Left hindlimb (tissue), 1 donor: ENCODE data around the gene MYCBPAP.
"Not testable (repeated sequence)": the region's sequence is repeated elsewhere in the genome, so short reads cannot be mapped to it uniquely, and the experiment has no call there.

ENCODE experiments used
- DNase-seq: peaks from one replicate; pipeline ENCODE4 v3.0.0-alpha.2; 2018

The MYCBPAP gene

DNA sequence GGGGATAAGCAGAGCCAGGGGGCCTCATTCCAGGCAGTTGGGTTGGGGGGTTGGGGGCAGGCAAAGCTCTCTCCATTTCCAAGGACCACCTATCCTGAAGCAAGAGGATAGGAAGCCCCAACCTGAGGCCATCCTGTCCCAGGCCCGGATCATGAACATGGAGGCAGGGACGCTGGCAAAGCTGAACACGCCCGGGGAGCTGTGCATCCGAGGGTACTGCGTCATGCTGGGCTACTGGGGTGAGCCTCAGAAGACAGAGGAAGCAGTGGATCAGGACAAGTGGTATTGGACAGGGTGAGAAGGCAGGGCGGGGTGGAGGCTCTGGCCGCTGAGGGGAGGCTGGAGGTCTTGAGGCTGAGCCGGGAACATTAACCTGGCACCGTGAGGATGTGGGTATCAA, 36.0 kb upstream of the MYCBPAP start:
- DNase-seq, result no peak

DNA sequence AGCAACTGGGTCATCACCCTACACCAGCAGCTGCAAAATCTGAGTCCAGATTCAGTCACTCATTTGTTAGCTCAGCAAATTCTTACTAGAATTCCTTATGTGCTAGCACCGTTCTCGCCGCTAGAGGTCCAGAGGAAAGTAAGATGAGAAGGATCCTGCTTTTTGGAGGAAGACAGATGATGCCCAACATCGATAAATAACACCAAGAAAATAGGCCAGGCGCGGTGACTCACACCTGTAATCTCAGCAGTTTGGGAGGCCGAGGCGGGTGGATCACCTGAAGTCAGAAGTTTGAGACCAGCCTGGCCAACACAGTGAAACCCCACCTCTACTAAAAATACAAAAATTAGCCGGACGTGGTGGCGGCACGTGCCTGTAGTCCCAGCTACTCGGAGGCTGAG, 35.5 kb upstream of the MYCBPAP start:
- not testable (repeated sequence) for DNase-seq

DNA sequence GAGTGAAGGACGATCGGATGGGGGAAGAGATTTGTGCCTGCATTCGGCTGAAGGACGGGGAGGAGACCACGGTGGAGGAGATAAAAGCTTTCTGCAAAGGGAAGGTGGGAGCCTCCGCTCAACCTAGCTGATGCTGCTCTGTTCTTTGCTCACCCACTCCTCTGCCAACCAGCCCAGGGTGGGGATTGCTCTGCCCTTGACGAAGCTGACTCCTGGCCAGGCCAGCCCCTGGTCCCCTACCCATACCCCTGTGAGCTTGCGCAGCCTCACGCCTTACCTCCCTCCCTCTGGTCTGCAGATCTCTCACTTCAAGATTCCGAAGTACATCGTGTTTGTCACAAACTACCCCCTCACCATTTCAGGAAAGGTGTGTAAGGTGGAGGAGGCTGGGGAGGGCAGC, 34.3 kb upstream of the MYCBPAP start:
- DNase-seq, result no peak

DNA sequence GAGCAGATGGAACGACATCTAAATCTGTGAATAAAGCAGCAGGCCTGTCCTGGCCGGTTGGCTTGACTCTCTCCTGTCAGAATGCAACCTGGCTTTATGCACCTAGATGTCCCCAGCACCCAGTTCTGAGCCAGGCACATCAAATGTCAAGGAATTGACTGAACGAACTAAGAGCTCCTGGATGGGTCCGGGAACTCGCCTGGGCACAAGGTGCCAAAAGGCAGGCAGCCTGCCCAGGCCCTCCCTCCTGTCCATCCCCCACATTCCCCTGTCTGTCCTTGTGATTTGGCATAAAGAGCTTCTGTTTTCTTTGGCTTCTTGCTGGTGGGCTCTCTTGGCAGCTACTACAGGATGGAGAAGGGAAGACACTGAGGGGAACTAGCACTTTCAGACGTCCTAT, 33.7 kb upstream of the MYCBPAP start:
- DNase-seq, result no peak

DNA sequence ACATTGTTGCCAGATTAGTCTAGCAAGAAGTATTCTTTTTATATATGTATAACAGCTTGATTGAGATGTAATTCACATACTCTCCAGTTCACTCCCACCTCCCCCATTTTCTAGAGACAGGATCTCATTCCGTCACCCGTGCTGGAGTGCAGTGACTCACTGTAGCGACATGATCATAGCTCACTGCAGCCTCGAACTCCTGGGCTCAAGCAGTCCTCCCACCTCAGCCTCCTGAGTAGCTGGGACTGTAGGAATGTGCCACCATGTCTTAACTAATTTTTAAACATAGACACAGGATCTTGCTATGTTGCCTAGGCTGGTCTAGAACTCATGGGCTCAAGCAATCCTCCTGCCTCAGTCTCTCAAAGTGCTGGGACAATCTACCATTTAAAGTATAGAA, 32.9 kb upstream of the MYCBPAP start:
- no peak for DNase-seq

DNA sequence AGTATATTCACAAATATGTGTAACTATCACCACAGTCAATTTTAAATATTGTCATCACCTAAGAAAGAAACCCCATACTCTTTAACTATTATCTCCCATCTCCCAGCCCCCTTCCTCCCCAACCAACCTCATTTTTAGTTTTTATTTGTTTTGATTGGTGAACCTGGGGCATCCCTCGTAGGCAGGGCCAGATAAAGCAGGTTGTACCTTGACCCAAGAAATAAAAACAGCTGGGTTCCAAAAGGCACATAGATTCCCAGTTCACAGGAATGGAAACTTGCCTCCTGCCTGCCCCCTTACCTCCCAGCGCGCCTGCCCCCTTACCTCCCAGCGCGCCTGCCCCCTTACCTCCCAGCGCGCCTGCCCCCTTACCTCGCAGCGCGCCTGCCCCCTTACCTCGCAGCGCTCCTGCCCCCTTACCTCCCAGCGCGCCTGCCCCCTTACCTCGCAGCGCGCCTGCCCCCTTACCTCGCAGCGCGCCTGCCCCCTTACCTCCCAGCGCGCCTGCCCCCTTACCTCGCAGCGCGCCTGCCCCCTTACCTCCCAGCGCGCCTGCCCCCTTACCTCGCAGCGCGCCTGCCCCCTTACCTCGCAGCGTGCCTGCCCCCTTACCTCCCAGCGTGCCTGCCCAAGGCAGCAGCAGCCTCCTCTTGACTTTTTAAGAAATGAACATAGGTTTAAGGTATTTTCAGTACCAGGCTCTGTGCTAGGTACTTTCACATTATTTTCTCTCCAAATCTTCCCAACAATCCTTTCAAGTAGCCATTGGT, 32.3 kb upstream of the MYCBPAP start:
- not testable (repeated sequence) for DNase-seq

DNA sequence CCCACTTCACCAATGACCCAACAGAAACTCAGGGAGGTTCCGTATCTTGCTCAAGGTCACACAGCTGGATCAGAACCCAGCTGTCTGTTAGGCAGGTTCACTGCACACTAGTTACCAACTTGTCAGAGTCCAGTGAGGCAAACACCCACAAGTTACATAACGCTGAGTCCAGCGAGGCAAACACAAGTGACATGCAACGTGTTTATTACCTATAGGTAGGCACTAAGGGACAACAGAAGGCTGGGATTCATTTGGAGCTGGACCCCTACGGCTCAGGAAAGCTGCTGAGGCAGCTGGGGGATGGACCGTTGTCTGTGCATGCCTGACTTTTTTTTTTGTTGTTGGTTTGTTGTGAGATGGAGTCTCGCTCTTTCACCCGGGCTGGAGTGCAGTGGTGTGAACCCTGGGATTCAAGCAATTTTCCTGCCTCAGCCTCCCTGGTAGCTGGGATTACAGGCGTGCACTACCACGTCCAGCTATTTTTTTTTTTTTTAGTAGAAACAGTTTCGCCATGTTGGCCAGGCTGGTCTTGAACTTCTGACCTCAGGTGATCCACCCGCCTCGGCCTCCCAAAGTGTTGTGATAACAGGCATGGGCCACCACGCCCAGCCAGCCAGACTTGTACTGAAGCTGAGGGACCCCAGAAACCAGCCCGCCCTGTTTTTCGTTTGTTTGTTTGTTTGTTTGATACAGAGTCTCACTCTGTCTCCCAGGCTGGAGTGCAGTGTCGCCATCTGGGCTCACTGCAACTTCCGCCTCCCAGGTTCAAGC, 31.5 kb upstream of the MYCBPAP start:
- no peak for DNase-seq

DNA sequence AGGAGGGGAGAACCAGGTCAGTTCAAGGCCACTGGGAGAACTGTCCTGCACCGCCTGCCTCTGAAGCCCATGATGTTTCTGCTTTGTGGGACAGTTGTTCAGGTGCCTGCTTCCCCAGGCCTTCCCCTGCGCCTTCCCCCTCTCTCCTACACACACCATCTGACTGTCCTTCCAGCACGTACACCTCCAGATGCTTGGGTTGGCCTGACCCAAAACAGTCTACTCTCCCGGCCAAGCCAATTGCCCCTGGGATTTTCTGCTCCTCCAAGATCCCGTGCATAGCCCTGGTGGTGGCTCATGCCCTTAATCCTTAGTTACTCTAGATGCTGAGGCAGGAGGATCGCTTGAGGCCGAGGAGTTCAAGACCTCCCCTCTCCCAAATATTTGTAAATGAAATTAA, 30.3 kb upstream of the MYCBPAP start:
- DNase-seq, result no peak

DNA sequence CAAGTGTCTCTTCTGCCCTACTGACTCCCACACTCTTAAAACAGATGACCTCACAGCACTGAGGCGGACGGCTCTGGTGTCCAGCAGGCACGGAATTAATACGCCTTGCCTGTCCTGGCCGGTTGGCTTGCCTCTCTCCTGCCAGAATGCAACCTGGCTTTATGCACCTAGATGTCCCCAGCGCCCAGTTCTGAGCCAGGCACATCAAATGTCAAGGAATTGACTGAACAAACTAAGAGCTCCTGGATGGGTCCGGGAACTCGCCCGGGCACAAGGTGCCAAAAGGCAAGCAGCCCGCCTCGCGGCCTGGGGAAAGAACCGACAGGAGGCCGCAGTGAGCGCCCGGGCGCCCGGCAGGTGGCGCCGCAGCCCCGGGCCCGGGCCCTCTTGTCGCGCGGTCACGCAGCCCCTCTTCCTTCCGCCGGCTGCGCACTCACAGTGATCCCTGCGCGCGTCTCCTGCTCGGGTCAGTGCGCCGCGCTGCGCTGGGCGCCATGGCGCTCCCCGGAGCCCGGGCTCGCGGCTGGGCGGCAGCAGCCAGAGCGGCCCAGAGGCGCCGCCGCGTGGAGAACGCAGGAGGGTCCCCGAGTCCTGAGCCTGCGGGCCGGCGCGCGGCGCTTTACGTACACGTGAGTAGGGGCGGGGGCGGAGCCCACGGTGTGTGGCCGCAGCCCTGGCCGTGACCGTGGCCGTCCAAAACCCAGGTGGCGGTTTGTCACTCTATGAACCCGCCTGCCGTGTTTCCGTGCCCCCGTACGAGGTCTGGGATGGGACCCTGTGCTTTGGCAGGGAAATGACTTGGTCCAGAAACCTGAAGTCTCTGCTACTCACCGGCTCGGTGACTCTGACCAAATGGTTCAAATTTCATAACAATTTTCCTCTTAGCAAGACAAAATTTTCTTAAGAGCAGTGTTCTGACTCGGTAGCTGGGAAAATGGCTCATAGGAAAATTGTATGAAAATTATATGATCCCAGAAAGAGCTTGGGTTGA, 29.6 kb upstream of the MYCBPAP start, which contains the start of gene RSAD1:
Gene RSAD1, plus strand, starts transcription at position 470 of the 991 bp plus-strand sequence. Its CDS starts 25 bp downstream, at position 495.
- peak; percentile 91 for DNase-seq

DNA sequence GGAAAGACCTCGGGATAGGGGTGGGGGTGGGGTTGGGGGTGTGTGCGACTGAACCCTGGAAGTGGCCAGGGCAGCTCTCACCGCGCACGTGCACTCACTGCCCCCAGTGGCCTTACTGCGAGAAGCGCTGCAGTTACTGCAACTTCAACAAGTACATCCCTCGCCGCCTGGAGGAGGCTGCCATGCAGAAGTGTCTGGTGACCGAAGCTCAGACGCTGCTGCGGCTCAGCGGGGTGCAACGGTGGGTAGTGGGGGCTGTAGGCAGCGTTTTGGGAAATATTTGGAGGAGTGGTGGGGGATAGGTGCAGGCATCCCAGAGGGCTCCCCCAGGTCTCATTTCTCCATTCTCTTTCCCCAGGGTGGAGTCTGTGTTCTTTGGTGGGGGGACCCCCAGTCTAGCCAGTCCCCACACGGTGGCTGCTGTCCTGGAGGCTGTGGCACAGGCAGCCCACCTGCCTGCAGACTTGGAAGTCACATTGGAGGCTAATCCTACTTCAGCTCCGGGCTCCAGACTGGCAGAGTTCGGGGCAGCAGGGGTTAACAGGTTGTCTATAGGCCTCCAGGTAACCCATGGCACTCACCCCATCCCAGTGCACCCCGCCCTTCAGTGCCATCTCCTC, 28.6 kb upstream of the MYCBPAP start:
- peak; percentile 79 for DNase-seq

DNA sequence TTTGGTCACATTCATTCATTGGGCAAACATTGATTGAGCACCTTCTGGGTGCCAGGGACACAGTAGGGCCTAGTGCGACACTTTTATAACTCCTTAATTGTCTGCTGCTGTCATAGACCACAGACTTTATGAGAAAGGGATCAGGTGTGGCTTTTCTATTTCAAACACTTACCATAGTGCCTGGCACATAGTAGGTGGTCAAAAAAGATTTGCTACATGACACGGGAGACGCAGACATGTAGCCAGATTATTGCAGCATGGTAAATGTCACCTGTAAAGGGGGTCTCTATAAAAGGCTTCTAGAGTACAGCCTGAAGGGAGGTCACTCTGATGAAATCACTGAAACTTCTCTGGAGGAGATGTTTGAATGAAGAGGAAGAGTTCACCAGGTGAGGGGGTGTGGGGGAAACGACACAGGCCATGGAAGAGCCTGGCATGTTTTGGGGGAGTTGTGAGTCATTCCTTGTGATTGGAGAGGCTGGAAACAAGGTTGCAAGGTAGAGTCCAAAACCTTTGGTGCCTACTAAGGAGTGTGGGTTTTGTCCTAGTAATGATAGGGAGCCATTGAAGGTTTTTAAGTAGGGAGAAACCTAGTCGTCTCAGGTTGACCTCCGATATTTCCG, 28.0 kb upstream of the MYCBPAP start:
- DNase-seq, result no peak

DNA sequence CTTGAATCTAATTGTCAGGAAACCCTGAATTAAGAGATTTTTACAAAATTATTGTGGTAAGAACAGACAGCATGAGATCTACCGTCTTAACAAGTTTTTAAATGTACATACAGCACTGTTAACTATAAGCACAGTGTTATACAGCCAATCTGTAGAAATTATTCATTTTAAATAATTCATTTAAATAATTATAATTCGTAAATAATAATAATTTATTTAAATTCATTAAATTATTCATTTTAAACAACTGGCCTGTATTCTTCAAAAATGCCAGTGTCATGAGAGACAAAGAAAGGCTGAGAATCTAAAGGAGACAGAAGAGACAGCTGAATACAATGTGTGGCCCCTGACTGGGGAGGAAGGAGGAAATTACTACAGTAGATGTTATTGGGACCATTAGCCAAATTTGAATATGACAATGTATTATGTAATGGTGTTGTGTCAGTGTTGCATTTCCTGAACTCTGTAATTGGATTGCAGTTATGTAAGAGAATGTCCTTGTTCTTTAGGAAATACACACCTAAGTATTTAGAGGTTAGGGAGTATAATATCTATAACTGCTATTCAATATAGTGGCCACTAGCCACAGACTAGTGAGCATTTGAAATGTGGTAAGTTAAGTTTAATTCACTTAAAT, 27.3 kb upstream of the MYCBPAP start:
- no peak for DNase-seq

DNA sequence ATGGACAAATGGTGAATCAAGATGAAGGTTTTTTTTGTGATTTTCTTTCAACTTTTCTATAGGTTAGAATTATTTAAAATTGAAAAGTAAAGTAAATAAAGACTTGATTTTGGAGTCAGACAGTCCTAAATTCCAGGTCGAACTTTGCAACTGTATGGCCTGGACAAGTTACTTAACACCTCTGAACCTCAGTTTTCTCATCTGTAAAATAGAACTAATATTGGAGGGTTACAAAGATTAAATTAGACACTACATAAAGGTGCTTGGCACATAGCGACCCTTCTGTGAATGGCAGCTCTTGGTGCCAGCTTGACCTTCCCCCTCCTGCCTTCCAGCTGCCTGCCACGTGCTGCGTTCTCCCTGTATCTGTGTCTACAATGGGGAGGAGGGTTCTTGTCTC, 26.6 kb upstream of the MYCBPAP start:
- DNase-seq, result no peak

DNA sequence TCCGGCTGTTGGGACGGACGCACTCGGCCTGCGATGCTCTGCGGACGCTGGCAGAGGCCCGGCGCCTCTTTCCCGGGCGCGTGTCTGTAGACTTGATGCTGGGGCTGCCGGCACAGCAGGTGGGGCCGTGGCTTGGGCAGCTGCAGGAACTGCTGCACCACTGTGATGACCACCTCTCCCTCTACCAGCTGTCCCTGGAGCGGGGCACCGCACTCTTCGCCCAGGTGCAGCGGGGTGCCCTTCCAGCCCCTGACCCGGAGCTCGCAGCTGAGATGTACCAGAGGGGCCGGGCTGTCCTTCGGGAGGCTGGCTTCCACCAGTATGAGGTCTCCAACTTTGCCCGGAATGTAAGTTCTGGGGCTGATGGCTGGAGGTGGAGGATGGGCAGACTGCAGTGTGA, 26.1 kb upstream of the MYCBPAP start:
- no peak for DNase-seq

DNA sequence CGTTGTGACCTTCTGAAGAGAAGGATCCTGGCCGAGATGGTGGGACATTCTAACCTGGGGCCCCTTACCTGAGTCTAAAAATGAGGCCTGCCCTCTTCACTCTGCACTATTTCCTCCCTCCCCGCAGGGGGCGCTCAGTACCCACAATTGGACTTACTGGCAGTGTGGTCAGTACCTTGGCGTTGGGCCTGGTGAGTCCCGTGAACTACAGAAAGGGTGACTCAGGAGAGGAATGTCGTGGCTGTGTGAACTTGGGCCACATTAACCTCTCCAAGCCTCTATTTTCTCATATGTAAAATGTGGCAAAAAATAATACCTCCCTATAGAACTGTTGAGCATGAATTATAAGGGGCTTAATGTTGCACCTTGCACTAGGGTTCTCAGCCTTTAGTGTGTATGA, 25.7 kb upstream of the MYCBPAP start:
- DNase-seq, result peak; percentile 87

DNA sequence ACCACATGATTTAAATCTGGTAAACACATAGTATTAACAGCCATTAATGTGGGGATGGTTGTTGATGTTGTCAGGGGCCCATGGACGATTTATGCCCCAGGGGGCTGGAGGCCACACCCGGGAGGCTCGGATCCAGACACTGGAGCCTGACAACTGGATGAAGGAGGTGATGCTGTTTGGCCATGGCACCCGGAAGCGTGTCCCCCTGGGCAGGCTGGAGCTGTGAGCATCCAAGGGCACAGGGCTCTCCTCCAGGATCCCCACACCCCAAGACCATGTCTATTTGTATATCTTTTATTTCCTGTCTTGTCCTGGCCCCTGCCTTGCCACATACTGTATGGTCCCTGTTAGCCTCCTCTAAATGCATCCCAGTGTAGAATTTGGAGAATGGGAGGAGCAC, 25.0 kb upstream of the MYCBPAP start:
- DNase-seq, result no peak

DNA sequence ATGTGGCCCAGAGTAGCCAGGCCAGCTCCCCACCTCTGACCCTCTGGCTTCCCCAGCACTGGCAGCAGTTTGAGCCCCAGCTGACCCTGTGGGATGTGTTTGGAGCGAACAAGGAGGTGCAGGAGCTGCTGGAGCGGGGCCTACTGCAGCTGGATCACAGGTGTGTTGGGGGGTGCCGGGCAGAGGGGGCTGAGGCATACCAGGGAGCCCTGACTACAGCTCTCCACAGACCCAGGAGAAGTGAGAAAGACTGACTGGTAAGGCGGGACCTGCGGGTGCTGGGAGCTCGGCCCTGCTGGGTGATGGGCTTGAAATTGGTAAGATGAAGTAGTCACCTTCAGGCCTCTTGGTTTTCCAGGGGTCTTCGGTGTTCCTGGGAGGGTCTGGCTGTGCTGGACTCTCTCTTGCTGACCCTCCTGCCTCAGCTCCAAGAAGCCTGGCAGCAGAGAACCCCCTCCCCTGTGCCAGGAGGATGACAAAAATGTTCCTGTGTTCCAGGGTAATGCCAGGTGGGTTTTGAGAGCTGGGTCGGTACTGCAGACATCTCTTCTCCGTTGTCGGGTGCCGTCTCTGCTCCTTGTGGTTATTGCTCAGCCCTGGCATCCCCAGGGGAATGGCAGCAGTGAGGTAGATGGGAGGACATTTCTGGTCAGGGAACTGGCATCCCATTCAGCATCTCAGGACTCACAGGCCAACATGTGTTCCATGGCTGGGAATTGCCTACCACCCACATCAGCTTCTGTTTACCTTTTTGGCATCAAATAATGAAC, 23.7 kb upstream of the MYCBPAP start:
- no peak for DNase-seq

DNA sequence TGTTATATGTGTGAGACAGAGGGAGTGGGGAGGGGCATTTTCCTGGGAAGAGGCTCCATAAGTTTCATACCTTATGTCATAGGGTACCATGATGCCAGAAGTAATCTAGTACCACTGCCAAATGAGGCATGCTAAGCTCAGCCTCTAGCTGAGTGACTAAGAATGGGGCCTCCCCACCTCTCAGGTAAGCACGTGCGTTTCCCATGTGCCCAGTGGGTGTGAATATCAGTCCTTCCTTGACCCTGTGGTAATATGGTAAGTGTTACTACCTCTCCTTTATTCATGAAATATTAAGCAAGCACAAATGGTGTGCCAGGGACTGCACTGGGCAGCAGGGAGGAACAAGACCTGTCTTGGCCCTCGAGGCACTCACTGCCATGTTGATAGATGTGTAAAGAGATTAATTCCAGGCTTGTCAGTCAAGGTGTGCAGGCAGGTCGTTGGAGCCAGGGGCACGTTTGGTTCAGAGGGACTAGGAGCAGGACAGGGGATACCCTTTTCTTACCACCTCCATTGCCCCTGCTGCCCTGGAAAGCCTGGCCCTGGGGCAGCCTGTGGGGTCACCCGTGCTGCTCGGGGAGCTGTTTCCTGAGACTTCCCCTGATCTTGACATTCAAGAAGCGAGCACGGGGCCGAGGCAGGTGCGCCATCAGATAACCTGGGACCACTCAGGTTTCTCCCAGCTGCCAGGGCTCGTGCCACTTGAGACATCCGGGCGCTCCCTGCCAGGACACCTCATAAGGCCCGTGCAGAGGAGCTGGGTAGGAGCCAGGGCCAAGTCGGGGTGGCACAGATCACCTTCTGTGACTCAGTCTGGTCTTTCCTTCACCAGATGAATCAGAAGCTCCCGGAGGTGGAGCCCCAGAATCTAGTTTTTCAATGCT, 20.8 kb upstream of the MYCBPAP start:
- DNase-seq, result no peak

DNA sequence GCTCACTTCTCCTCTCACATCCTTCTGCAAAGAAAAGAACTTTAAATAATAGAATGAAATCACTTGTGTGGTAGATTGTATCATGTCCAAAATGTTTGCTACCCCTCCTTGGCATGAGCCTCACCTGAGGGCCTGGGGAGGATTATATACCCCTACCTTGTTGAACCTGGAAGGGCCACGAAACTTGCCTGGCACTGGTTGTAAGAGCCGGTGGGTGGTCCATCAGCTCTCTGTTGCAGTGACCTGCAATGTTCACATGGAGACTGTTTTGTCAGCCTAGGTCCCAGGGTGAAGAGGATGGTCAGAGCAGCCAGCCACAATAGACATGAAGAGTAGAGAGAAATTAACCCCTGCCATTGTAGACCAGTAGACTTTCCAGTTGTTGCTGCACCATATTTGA, 19.4 kb upstream of the MYCBPAP start:
- DNase-seq, result no peak

DNA sequence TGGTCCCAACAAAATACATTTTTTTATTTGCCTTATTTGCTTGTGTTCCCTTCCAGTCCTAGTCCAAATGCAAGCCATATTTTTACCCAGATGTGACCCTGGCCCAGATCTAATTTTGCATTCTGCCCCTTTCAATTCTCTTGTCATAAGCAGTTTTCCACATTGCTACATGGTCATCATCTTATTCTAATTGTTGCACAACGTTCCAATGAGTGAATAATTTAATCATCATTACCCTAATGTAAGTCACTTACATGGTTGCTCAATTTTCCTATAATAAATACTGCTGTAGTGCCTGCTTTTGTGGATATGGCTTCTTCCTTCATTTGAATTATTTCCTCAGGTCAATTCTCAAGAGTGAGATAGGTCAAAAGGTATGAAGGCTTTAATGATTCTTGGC, 16.7 kb upstream of the MYCBPAP start:
- no peak for DNase-seq
